ENCODE measurements around the gene TCEA2.

TCEA2 gene

DNA sequence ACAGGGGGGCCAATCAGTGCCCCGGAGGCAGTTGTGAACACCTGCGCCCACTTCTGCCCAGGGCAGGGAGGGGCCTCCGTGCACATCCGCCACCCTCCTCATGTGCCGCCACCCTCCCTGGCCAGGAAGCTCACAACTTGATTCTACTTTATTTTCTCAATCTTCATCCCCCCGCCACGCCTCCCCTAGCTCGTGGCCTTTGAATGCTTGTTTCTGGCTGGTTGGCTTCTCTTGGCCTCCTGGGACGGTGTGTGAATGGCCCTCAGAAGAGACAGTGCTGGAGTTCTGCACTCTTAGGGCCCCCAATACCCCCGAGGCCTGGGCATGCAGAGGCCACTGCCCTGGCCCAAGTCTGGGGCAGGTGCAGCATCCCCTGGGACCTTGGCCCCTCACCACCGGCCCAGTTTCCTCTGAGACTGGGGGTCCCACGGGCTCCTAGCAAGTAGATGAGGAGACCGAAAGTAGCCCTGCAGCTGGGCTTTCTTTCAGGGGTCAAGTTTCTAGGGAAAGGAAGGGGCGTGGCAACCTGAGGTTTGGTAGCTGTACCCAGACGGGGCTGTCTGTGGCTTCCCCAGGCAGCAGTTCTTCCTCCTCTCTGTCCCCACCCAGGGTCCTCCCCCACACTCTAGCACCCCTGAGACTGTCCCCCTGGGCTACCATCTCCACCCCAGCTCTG lies 15.0 kb downstream of the TCEA2 start:
- Histone ChIP-seq H3K9ac (ENCODE audit: low read length) (peak overlapping the region; percentile 78; the same call in 1 of the 2 replicates), H3K4me3 (ENCODE audit: low read depth, low read length, poor library complexity, severe bottlenecking) (peak overlapping the region; percentile 74), H3K4me1 (ENCODE audit: insufficient read depth, low read length, severe bottlenecking) (peaks cover 27% of the 10 kb centered on the region), H4K20me1 (ENCODE audit: insufficient read depth, low read length) (no peaks in the 10 kb centered on the region), H3K9me3 (ENCODE audit: low read length) (no peaks in the 10 kb centered on the region), H3F3A (ENCODE audit: insufficient read depth, low read length) (no peaks in the 10 kb centered on the region), H3K27ac (ENCODE audit: low read depth, low read length, poor library complexity, severe bottlenecking) (peak overlapping the region; percentile 3), H3K36me3 (ENCODE audit: insufficient read depth, low read length) (no peaks in the 10 kb centered on the region; the same call in 1 of the 2 replicates), H3K79me2 (ENCODE audit: insufficient read depth, low read length) (no peaks in the 10 kb centered on the region), H3K9me2 (ENCODE audit: low read depth, low read length) (no peaks in the 10 kb centered on the region), H3K27me3 (ENCODE audit: insufficient read depth, low read length) (no peaks in the 10 kb centered on the region; the same call in 1 of the 2 replicates), H3K4me2 (ENCODE audit: low read length) (peak overlapping the region; percentile 75), H2AFZ (ENCODE audit: low read length) (no peak overlapping the region)
- TF ChIP-seq EZH2 (IDR thresholded peaks at IDR 0.05; ENCODE audit: borderline replicate concordance, low read length), result no peak
- TF ChIP-seq, protein P1, sequence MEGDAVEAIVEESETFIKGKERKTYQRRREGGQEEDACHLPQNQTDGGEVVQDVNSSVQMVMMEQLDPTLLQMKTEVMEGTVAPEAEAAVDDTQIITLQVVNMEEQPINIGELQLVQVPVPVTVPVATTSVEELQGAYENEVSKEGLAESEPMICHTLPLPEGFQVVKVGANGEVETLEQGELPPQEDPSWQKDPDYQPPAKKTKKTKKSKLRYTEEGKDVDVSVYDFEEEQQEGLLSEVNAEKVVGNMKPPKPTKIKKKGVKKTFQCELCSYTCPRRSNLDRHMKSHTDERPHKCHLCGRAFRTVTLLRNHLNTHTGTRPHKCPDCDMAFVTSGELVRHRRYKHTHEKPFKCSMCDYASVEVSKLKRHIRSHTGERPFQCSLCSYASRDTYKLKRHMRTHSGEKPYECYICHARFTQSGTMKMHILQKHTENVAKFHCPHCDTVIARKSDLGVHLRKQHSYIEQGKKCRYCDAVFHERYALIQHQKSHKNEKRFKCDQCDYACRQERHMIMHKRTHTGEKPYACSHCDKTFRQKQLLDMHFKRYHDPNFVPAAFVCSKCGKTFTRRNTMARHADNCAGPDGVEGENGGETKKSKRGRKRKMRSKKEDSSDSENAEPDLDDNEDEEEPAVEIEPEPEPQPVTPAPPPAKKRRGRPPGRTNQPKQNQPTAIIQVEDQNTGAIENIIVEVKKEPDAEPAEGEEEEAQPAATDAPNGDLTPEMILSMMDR (IDR thresholded peaks at IDR 0.05; ENCODE audit: low read length), result no peak

DNA sequence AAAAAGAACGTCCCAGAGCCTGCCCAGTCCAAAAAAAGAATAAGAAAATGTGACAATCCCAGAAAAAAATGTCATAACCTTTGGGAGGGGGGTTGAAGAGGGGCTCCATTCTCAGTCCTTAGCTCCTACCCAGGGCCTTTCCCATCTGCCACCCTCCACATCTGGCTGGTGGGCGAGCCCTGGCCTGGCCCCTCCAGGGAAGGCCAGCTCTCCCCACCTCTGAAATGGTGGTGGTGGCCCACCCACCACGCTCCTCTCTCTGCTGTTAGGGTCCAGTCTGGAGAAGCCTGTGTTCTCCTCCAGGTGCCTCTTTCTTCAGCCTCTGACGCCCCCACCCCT lies 15.9 kb downstream of the TCEA2 start:
- peak overlapping the region; percentile 74 for H3K4me3 ChIP-seq (ENCODE audit: low read depth, low read length, poor library complexity, severe bottlenecking)
- peaks cover 31% of the 10 kb centered on the region for H3K4me1 ChIP-seq (ENCODE audit: insufficient read depth, low read length, severe bottlenecking)
- no peaks in the 10 kb centered on the region for H3F3A ChIP-seq (ENCODE audit: insufficient read depth, low read length)
- no peaks in the 10 kb centered on the region; the same call in 1 of the 2 replicates for H3K36me3 ChIP-seq (ENCODE audit: insufficient read depth, low read length)
- H3K27me3 ChIP-seq (ENCODE audit: insufficient read depth, low read length), result no peaks in the 10 kb centered on the region; the same call in 1 of the 2 replicates
- no peak overlapping the region for H3K27ac ChIP-seq (ENCODE audit: low read depth, low read length, poor library complexity, severe bottlenecking)
- H2AFZ ChIP-seq (ENCODE audit: low read length), result no peak overlapping the region
- TF ChIP-seq, protein P1 (IDR thresholded peaks at IDR 0.05; ENCODE audit: low read length), result no peak
- no peak for TF ChIP-seq EZH2 (IDR thresholded peaks at IDR 0.05; ENCODE audit: borderline replicate concordance, low read length)
- no peaks in the 10 kb centered on the region for H3K9me2 ChIP-seq (ENCODE audit: low read depth, low read length)
- peak overlapping the region; percentile 78 for H3K9ac ChIP-seq (ENCODE audit: low read length)
- no peaks in the 10 kb centered on the region for H3K79me2 ChIP-seq (ENCODE audit: insufficient read depth, low read length)
- no peaks in the 10 kb centered on the region for H4K20me1 ChIP-seq (ENCODE audit: insufficient read depth, low read length)
- H3K9me3 ChIP-seq (ENCODE audit: low read length), result no peaks in the 10 kb centered on the region
- H3K4me2 ChIP-seq (ENCODE audit: low read length), result peak overlapping the region; percentile 75

DNA sequence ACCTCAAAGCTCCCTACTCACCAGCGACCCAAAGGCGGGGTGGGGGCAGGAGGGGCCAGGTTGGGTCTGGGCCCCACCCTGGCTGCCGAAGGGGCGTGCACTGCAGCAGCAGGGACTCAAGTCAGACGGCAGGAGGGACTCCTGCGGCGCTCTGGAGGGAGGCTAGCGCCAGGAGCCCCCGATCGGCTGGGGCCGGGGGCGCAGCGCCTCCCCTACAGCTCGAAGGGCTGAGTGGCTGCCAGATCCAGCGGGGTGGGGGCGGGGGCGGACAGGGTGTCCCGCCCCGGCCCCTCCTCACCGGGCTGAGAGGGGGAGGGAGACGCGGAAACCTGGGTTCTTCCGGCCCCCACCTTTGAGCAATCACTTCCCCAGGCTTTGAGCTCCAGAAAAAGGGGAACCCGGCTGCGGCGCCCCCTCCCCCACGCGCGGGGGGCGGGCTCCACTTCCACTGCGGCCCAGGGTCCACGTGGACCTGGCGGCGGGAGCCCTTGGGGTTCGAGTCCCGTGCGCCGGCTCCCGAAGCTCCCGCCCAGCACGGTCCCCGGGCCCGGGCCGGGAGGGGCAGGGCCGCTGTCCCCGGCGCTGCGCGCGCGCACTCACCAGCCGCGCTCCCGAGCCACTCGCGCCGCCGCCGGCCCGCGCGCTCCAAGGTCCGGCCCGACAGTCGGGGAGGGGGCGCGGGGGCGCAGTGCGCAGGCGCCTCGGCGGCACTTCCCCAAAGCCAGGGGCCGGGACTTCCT lies 16.4 kb downstream of the TCEA2 start, which contains the start of gene RGS19:
RGS19 (minus strand) TSS at position 246 of the 740 bp plus-strand sequence. CDS start 2,632 bp downstream, outside the sequence.
- Histone ChIP-seq H3K4me3 (ENCODE audit: low read depth, low read length, poor library complexity, severe bottlenecking) (peak within 1 kb of the TSS; percentile 74), H4K20me1 (ENCODE audit: insufficient read depth, low read length) (no peaks in the 10 kb centered on the region), H3K79me2 (ENCODE audit: insufficient read depth, low read length) (no peaks in the 10 kb centered on the region), H2AFZ (ENCODE audit: low read length) (no peak within 1 kb of the TSS), H3K4me2 (ENCODE audit: low read length) (peak within 1 kb of the TSS; percentile 75), H3K4me1 (ENCODE audit: insufficient read depth, low read length, severe bottlenecking) (peaks cover 34% of the 10 kb centered on the region), H3K9ac (ENCODE audit: low read length) (peak within 1 kb of the TSS; percentile 78), H3K36me3 (ENCODE audit: insufficient read depth, low read length) (no peaks in the 10 kb centered on the region), H3K27ac (ENCODE audit: low read depth, low read length, poor library complexity, severe bottlenecking) (no peak within 1 kb of the TSS), H3K9me2 (ENCODE audit: low read depth, low read length) (no peaks in the 10 kb centered on the region), H3K27me3 (ENCODE audit: insufficient read depth, low read length) (no peaks in the 10 kb centered on the region; the same call in 1 of the 2 replicates), H3F3A (ENCODE audit: insufficient read depth, low read length) (no peaks in the 10 kb centered on the region), H3K9me3 (ENCODE audit: low read length) (no peaks in the 10 kb centered on the region)
- TF ChIP-seq EZH2 (IDR thresholded peaks at IDR 0.05; ENCODE audit: borderline replicate concordance, low read length), result no peak
- TF ChIP-seq, protein P1 (IDR thresholded peaks at IDR 0.05; ENCODE audit: low read length), result no peak

Data from OCI-LY1 (cell line).